ENCODE results near the gene MLN.
A peak's percentile ranks its signal among the peaks of the same experiment; 100 is the strongest.

Gene MLN

DNA sequence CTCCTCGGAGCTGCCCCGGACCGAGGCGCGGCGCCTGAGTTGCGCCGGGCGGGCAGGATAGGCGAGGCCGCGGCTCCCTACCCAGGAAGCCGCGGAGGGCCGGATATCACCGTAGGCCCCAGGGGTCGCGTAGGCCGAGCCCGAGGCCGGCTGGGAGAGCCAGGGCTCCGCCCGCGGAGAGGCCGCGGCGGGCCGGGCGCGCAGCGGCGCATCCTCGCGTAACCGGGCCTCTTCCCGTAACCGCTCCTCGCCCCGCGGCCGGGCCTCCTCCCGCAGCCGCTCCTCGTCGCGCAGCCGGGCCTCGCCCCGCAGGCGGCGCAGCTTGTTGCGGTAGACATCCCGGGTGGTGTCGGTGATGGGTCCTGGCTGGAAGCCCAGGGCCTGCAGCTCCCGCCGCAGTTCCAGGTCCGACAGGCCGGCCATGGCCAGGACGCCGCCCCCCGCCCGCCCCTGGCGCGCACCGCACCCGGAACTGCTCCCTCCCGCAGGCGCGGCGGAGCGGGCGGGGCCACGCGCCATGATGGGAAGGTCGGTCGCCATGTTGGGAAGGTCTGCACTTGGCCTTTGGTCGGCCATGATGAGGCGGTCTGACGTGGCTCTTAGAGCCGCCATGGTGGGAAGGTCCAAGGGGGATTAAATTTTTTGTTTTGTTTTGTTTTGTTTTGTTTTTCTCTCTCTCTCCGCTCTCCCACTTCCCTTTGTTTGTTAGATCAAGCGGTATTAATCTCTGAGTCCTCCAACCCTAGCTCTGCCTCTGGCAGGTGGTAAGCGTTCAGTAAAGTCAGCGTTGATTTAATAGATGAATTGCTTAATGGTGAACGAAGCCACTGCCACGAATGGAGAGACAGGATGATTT is 14.9 kb downstream of the MLN start, which contains the start of gene LEMD2:
TSS of gene LEMD2 (minus strand) at position 437 of the 856 bp plus-strand sequence. CDS start at position 423, 14 bp downstream.
- DNase-seq: peak; percentile 92

DNA sequence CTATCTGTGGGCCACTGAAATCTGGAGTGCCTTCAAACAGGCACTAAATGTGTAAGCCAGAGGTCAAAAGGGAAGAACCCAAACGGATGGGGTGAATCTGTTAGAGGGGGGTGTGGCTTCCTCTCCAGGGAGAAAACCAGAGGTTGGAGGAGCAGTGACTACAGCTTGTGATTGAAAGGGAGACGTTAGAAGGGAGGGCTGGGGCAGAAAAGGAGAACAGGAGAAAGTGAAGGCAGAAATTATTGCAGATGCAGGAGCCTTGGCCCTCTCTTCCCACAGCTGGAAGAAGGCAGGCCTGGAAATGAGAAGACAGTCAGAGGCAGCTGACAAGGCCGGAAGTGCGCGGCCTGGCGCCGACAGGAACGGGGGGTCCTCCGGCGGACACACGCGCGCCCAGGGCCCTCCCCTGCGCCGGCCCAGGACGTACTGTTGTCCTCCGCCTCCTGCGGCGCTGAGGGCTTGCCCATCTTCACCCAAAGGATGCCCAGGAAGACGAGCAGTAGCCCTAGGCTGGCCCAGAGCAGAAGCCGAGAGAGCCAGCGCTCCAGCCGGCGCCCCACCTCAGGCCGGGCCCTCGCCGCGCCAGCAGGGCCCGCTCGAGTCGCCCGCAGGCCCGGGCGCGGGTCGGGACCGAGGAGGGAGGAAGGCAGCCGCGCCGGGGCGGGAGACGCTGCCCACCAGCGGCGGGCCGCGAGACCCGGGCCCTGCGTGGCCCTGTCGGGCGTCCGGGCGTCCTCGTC is 15.7 kb downstream of the MLN start:
- peak; percentile 35 for DNase-seq

DNA sequence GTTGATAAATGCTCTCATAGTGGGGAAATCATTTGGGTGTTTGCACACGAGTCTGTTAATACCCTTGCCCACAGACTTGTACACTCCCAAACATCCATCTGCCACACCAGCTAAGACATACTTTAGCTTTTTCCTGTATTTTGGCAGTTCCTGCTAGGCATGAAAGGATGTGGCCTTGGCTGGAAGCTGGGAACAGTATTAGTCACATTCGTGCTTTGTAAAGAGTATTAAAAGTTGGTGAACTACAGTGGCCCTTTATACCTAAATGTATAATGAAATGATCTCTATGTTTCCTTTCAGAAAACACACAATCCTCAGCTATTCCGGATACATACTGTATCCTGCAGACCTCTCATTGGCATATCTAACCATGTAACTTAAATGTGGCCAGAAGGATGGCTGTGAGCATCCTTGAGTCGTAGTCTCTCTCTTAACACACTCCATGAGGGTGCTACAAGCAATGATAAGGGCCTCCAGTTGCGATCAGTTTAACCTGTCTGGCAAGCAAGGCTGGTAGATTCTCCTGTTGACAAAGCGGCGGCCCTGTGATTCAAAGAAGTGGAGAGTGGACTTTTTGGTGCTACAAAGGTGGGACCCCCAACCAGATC is 16.4 kb downstream of the MLN start:
- DNase-seq: no peak

DNA sequence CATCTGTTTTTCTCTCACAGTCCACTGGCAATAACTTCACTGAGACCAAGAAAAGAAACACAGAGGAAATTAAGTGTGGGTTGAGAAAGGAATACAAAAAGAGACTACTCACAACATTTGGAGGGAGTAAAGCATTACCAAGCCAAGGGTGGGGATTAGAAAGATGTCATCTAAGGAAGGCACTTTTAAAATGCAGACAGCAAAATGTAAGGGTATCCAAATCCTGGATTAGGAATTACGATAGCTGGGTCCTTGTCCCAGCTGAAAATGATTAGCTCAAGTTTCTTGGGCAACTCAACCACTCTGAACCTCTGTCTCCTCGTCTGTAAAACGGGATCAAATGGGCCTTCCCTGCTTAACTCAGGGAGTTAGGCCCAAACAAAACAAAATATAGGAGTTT is 17.1 kb downstream of the MLN start:
- DNase-seq: no peak

DNA sequence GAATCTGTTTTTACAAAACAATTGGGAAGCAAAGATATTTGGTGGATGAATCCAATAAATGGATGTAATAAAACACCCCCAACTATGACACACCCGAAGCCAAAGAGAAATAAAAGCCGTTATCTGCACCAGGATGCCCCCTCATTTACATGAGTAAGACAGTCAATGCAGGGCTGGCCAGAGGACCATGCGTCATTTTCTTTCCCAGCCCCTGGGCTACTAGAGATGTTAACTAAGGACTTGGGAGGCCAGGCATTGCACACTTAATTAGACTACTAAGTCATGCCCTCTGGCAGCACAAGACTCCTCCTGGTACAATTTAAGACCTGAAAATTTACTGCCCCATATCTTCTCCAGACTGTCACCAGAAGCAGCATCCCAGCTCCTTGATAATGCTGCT is 18.0 kb downstream of the MLN start:
- DNase-seq: no peak

DNA sequence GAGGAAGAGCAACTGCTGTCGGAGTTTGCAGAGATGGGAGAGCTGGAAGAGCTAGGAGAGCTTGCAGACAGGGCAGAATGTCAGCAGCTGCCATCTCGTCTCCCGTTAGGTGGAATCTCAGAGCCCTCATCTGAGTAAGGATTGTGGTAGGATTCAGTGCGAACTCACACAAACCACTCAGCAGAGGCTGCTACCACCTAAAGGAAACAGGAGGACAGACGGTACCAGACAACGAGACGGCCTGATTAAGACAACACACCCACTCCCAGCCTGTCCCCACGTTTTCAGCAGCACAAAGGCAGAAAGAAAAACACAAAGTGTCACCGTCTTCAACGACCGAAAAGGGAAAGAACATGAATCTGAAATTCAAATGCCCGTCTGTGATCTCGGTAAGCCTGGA is 19.0 kb downstream of the MLN start:
- no peak for DNase-seq

DNA sequence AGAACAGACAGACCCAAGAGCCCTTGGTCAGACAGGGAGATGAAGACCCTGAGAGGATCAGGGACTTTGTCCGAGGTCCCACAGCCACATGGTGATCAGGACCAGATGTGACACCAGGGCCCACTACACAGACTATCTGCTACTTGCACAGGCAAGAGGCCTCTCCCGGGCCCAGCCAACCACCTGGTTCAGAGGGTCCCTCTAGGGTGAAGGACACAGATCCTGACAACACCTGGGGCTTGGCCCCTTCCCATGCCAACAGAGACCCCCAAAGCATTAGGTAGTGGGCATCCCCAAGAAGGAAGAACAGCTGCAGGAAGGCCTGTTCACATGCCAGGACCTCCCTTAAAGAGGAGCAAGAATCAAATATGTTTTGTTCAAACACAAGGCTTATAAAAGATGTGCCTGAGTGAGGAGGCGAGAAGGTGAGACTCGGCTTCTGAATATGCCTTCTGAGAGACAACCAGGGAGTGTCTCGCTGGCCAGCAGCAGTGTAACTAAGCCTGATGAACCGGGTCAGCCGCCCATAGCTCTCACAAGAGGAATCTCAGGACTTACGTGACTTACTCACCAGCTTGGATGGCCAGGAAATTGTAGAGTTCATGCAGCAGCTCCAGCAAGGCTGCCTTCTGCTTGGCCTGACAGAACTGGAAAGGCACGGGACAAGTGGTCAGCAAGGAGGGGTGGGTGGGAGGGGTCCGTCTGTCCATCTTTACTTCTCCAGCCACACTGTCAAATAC is 19.9 kb downstream of the MLN start:
- DNase-seq: no peak

DNA sequence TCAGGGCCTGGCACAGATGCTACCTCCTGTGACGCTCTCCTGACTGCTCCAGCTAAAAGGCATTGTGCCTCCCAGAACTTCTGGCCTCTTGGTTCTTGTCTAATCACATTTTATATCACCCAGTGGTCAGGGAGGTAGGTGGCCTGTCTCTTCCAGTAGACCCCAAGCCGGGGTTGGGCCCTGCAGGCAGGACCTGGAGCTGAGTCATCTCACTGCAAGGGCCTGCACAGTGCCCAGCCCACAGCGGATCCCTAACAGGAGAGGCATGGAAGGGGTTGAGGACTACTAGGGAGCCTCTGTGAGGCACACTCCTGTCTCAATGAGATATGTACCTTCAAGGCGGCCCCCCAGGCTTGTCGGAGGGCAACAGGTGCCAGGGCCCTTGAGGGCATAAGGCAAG is 21.2 kb downstream of the MLN start:
- DNase-seq: no peak

DNA sequence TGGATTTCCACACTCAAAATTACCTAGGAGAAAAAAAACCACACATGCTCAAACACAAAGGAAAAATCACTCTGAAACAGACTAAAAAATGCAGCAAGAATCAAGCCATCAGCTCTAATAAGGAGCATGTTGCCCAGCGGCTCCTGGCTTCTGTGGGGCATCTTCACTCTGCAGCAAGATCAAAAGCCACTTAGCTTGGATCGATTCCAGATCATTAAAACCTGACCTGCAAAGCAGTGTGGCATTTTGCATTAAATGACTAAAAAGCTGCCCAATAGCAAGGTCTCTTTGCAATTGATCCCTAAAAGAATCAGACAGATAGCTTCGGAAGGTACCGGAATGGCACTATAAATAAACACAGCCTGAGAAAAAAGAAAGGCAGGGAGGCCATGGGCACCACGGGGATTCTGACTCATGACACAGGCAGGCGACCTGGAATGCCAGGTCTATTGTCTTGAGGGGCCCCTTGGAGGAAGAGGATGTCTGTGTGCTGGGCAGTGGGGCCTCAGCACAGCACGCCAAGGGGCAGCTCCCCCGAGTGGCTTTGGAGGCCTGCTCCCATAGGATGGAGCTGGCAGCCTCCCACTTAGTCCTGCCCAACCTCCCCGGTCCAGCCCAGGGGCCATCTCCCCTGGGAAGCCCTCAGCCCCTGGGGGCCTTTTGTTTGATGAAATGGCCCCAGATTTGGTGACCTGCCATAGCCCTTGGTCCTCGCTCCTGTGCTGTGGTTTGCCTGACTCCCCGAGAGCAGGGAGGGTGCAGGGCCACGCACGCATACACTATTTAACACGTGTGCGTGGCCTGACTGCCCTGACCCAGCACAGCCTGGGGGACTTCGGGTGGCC is 22.4 kb downstream of the MLN start:
- DNase-seq: no peak

DNA sequence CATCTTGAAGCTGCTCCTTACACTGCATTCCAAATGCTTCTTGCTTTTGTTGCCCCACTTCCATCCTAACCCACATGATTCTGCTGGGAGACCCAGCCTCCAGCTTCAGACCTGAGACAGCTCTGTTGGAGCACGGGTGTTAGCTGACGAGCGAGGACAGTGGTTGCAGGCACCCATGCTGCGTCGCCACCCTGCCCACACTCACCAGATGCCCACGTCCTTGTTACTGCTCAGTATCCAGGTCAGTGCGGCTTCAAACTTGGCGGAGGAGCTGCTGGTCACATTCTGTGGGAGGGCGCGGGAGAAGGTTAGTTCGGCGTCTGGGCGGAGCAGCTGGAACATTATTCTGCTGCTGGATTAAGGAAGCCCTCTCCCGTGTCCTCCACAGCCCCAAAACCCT is 23.9 kb downstream of the MLN start:
- no peak for DNase-seq

DNA sequence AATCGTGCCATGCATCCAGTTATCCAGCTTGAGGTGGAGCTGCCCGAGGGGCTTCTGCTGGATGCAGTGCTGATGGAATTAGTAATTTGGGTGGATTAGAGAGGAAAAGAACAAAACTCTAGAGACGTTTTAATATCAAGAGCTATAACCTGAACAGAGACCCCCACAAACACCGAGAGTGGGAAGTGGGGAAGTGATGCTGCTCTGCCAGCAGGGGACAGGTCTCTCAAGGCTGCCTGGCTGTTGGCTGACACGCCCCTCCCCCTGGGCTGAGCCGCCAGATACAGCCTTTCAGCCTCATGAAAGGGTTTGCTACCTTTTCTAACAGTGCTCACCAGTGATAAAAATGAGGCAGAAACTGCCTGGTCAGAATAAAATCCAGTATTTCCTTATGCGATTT is 24.5 kb downstream of the MLN start:
- DNase-seq: no peak

DNA sequence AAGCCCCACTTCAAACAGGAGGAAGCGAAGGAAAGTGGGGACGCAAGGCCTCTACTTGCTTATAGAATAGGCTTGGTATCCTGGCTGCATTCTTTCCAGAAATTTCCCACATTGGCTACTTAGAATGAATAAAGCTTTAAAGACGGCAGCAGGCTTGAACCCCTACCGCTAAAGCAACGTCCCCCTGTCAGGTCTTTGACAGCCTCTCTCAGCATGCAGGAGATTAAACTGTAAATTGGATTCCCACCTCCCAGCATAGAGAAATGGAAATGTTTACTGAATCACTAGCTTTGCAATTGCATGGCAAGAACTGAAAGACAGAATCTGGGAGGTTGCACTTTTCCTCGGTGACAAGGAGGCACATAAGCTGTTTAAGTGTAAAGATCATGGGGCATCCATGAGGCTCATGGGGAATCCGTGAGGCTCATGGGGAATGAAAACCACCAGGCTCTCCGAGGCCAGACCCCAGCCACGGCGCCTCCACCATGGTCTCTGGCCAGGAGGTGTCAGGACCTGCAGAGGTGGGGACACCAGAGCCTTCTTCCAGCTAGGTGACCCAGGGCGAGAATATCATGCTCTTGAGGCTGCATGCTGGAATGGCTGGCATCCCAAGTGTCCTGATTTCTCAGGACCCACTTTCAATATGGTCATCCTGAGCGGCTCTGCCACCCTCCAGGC is 25.2 kb downstream of the MLN start:
- DNase-seq: no peak

DNA sequence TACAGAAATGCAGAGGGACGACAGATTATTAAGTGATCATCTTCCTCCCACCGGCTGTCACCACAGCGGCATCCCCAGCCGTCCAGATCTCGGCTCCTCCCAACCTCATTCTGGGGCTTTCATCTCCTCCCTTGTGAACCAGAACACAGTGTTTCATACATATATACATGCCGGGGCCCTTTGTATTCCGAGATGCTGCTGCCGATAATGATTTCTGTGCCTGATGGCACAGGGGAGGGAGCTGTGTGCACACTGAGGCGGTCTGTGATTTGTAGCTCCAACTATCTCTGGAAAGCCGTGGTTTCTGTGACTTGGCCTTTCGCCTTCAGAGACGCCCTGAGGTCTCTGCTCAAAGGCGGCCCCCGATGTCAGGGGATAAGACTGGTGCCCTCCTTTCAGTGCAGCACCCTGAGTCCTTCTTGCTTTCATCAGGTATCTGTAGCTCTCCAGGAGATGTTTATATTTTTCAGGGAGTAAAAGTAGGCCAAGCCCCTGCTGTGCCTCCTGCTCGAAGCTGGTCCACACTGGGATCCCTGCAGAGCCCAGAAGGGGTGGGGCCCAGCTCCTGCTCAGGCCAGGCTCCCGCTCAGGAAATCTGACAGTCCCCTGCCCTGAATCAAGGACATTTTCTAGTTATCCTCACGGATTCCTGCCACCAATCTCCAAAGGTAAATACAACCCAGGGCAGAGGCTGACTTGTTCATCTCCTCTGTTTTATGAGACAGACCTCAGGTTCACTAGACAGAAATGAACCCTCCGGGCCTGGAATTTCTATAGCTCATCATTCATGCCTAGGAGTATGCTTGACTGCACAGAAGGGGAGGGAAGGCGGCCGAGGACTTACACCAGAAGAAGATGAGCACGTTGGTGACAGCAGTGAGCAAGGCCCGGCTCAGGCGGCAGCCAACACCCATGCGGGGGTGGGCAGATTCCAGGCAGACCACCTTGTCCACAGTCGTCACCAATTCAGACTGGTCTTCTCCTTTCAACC is 26.1 kb downstream of the MLN start:
- DNase-seq: no peak

DNA sequence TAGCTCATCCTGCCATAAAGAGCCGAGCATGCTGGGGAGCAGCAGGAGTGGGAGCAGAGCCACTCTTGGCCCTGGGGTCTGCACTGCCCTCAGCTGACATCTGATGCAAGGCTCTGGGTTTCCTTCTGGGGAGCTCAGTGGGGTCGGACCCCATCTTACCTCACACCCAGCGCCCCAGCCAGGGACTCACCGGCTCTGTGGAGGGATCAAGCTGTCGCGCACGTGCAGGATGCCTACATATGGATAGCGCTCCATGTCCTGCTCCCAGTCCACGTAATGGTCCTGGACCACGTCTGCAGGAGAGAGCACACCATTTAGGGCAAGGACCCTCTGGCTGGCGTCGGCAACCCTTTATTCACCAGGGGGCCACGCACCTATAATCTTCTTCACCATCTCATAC is 27.0 kb downstream of the MLN start:
- DNase-seq: no peak

DNA sequence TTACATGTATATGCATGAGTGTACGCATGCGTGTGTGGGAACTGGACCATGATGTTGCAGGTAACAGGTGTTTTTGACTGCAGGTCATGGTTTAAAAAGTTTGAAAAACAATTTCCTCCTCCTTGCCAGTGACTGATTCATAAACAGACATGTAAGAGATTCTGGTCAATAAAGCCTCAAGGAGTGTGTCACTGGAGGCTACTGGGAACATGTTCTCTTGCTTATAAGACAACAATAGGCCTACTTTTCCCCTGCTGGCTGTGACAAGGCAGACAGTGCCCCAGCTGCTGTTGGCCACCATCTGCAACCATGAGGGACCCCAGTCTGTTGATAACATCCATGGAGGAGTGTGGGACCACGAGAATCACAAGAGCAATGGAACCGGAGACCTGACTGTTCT is 27.6 kb downstream of the MLN start:
- no peak for DNase-seq

DNA sequence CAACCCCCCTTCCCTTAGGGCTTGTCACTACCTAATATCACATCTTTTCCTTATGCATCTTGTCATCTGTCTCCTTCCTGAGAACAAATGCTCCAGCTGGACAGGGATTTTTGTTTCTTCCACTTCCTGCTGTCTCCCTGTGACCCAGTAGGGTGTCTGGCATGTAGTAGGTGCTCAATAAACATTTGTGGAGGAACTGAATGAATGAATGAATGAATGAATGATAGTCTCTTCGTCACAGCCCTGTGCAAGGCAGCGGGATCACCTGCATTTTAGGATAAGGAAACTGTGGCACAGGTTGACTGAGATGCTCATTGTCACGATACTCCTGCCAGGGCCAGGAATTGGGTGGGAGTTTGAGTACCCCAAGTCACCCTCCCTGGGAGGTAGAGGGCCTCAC is 29.0 kb downstream of the MLN start:
- no peak for DNase-seq

DNA sequence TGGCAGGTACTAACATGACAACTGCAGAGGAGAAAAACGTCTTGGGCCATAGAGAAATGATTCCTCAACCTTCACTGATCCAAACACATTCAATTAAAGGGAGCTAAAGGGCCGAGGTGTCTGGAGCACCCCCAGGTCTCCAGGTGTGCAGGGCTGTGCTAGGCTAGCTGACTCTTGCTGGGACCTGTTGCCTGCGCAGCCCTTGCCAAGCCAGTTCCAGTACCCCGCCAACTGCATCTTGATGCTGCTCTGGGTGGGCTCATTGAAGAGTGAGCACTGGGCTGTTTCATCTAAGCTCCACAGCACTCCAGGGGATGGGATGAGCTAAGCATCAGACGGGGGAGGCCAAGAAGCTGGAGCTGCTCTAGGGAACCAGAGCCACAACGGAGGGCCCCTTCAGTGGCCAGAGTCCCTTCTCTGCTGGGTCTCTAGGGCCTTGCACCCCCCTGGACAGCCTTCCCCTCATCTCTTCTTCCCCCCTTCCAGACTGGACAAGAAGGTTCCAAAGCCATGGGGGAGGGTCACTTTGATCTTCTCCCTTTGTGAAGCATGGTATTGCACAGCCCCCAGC is 30.8 kb downstream of the MLN start:
- no peak for DNase-seq

DNA sequence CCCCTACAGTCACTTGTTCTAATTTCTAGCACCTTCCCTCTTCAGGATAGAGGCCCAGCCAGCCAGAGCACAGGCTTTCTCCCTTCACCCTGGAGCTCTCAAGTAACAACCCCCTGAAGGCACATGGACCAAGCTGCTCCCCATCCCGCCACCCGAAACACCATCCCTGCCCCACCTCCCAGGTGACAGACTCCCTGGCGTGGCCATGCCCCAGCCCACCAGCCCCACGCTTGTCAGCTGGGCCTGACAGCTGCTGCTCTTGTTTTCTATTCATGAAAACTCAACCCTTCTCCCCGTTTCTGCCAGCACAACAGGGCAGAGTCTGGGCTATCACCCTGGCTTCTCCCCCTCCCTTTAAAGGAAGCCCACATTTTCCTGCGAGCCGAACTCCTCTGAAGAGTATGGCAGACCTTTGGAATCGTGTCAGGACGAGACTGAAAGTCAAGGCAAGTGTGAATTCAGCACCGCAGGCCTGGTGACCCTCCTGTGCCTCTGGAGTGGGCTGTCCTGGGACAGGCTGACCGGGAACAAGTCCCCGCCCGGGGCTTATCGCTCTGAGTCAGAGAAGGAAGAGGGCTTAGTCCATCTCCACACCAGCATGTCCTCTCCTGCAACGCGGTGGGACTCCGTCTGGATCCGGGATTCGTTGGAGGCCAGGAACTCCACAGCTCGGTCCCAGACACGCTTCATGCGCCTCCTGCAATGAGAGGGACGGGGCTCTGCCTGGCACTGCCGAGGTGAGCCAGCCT is 31.5 kb downstream of the MLN start:
- no peak for DNase-seq

Data from NCI-H1105 treated with DMSO at 0.1 percent for 48 hours (cell line).